ENCODE measurements around the gene NUP205. TPM values are rescaled to one million over a fixed set of nuclear protein-coding genes. Genes with fewer than 3 reads are reported as not detected.

NUP205 gene
- total and polyA plus RNA-seq, 2 of the 13 experiments (the other 11 are each of a cell fraction or from before 2014, with no cell fraction given), result 46.2 to 87.2 TPM

- Histone ChIP-seq H3K27ac (ENCODE audit: extremely low read length, insufficient read depth, low read length) (peak overlapping the region; percentile 79), H3K9me3 (ENCODE audit: low read length) (no peaks in the 10 kb centered on the region), H4K20me1 (ENCODE audit: insufficient read depth, low read length) (no peaks in the 10 kb centered on the region), H3K4me1 (ENCODE audit: insufficient read depth, low read length) (peaks cover 43% of the 10 kb centered on the region), H3K9ac (ENCODE audit: insufficient read depth, low read depth, low read length) (peak overlapping the region; percentile 85), H3K79me2 (ENCODE audit: insufficient read depth, low read length) (peaks cover 28% of the 10 kb centered on the region), H2AFZ (ENCODE audit: low read length) (peak overlapping the region; percentile 72), H3K36me3 (replicated peaks in 1 of 2; ENCODE audit: control insufficient read depth in 1 of 2, insufficient read depth in 2 of 2, low read length in 2 of 2) (no peaks in the 10 kb centered on the region), H3K4me3 (replicated peaks in 1 of 3; ENCODE audit: insufficient read depth in 1 of 3, low read depth in 2 of 3, low read length in 3 of 3) (peak overlapping the region; percentile 81 to 96 (median 84); a peak in 5 of 6 replicates), H3K27me3 (ENCODE audit: control insufficient read depth in 1 of 2, insufficient read depth in 2 of 2, low read length in 2 of 2) (no peaks in the 10 kb centered on the region; a peak in 1 of 5 replicates), H3K4me2 (ENCODE audit: low read depth, low read length) (peak overlapping the region; percentile 92)
- 0 out of 2 replicates have a peak, but pooled peaks have one; percentile 4 for TF ChIP-seq ATF1 (CRISPR knock-in tag; IDR thresholded peaks at IDR 0.05)
- no peak for TF ChIP-seq ZSCAN12 (CRISPR knock-in tag; IDR thresholded peaks at IDR 0.05)
- 0 out of 2 replicates have a peak, but pooled peaks have one; percentile 3 for TF ChIP-seq FOXA3 (CRISPR knock-in tag; IDR thresholded peaks at IDR 0.05)
- TF ChIP-seq SALL2 (CRISPR knock-in tag; IDR thresholded peaks at IDR 0.05), result no peak
- no peak for TF ChIP-seq ZNF672 (CRISPR knock-in tag; IDR thresholded peaks at IDR 0.05)
- TF ChIP-seq, protein P1, sequence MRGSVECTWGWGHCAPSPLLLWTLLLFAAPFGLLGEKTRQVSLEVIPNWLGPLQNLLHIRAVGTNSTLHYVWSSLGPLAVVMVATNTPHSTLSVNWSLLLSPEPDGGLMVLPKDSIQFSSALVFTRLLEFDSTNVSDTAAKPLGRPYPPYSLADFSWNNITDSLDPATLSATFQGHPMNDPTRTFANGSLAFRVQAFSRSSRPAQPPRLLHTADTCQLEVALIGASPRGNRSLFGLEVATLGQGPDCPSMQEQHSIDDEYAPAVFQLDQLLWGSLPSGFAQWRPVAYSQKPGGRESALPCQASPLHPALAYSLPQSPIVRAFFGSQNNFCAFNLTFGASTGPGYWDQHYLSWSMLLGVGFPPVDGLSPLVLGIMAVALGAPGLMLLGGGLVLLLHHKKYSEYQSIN (CRISPR knock-in tag; IDR thresholded peaks at IDR 0.05; ENCODE audit: borderline replicate concordance), result 0 out of 2 replicates have a peak, but pooled peaks have one; percentile 38
- 0 out of 2 replicates have a peak, but pooled peaks have one; percentile 3 for TF ChIP-seq ZNF557 (CRISPR knock-in tag; IDR thresholded peaks at IDR 0.05)
- peak; percentile 92 for TF ChIP-seq CEBPG (CRISPR knock-in tag; IDR thresholded peaks at IDR 0.05)
- no peak for TF ChIP-seq SALL1 (CRISPR knock-in tag; IDR thresholded peaks at IDR 0.05)
- TF ChIP-seq, protein P2, sequence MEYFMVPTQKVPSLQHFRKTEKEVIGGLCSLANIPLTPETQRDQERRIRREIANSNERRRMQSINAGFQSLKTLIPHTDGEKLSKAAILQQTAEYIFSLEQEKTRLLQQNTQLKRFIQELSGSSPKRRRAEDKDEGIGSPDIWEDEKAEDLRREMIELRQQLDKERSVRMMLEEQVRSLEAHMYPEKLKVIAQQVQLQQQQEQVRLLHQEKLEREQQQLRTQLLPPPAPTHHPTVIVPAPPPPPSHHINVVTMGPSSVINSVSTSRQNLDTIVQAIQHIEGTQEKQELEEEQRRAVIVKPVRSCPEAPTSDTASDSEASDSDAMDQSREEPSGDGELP (IDR thresholded peaks at IDR 0.05; ENCODE audit: borderline replicate concordance, low read depth), result 0 out of 2 replicates have a peak, but pooled peaks have one; percentile 8
- TF ChIP-seq ZEB1 (IDR thresholded peaks at IDR 0.05; ENCODE audit: insufficient replicate concordance, low read depth), result peak; percentile 95
- TF ChIP-seq CEBPB (IDR thresholded peaks at IDR 0.05; ENCODE audit: borderline replicate concordance, low read depth, low read length), result peak; percentile 94
- TF ChIP-seq FOXA1 (IDR thresholded peaks at IDR 0.05), result no peak
- TF ChIP-seq FOXA1 (CRISPR knock-in tag; IDR thresholded peaks at IDR 0.05), result peak; percentile 67
- TF ChIP-seq EP300 (IDR thresholded peaks at IDR 0.05; ENCODE audit: low read depth in 2 of 2, low read length in 2 of 2), result 0 out of 4 replicates have a peak, but pooled peaks of 1 of the 2 experiments have one; percentile 4
- TF ChIP-seq EP300 (CRISPR knock-in tag; IDR thresholded peaks at IDR 0.05; ENCODE audit: borderline replicate concordance), result no peak
- TF ChIP-seq, protein P3, sequence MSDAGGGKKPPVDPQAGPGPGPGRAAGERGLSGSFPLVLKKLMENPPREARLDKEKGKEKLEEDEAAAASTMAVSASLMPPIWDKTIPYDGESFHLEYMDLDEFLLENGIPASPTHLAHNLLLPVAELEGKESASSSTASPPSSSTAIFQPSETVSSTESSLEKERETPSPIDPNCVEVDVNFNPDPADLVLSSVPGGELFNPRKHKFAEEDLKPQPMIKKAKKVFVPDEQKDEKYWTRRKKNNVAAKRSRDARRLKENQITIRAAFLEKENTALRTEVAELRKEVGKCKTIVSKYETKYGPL (CRISPR knock-in tag; IDR thresholded peaks at IDR 0.05), result peak; percentile 80; the same call in 1 of the 2 replicates
- ChIA-PET POLR2A (interaction anchor here (1.1 kb wide), 1 partner anchor 10 kb away, joined by 5 read pairs; no protein-coding TSS in a partner anchor), CTCF (ENCODE audit: low intra/inter-chr PET ratio, low total read pairs) (no interaction called here)
- in situ Hi-C loops (cut with HindIII; ENCODE audit: extremely low pct_ligation_motif_present, low pct_unique_long_range_greater_than_20kb), result no loop called here
- intact Hi-C loops (cut with micrococcal nuclease; ENCODE audit: unreplicated experiment), result loop anchor here (1.0 kb wide), 1 partner anchor 46 kb away; no protein-coding TSS in a partner anchor
- 21% methylated on average over 14 of the region's 14 CpGs for WGBS (ENCODE audit: low lambda C conversion rate)
- FAIRE-seq (no peak), DNase-seq (ENCODE audit: low spot score) (peak; percentile 25), ATAC-seq (peak; percentile 33)
- TSS peak; percentile 95 for BruUV-seq (replicated peaks)
Observed at GRCh38 chr7:135661311-135662122, 103.8 kb downstream of the NUP205 start.

All from HepG2 (cell line).